WTC11 (cell line): Measurements from ENCODE around the gene RNF31. TPM values are rescaled to one million over a fixed set of nuclear protein-coding genes. Genes with fewer than 3 reads are reported as not detected.

Source experiments
- ATAC-seq: fragments of 200-7000 bp; cut with Tn5 transposase; 2 replicates; pipeline ENCODE4 v1.10.0; 2021; ENCODE audit warnings: mild to moderate bottlenecking, moderate library complexity
- CTCF ChIA-PET: fragments of 300-600 bp; sonication (Branson Sonifier 250); formaldehyde crosslinking; loops from one replicate; lab custom pipeline; 2021; ENCODE audit warnings: antibody characterized with exemption; lab: Charles Lee
- POLR2A ChIA-PET: fragments of 350-600 bp; sonication (Branson Sonifier 250); formaldehyde crosslinking; loops from one replicate; lab custom pipeline; 2021; ENCODE audit warnings: antibody characterized with exemption; lab: Charles Lee
- DNase-seq: peaks from one replicate; pipeline ENCODE4 v3.0.0; 2021; ENCODE audit warnings: low spot score
- H3K27ac Mint-ChIP-seq: 2 replicates; pipeline ENCODE4 v1.8.0; 2021; ENCODE audit warnings: mixed read lengths
- H3K27me3 Mint-ChIP-seq: 2 replicates; pipeline ENCODE4 v1.8.0; 2021; ENCODE audit warnings: low read depth, mild to moderate bottlenecking, moderate library complexity, mixed read lengths
- H3K36me3 Mint-ChIP-seq: 2 replicates; pipeline ENCODE4 v1.8.0; 2021; ENCODE audit warnings: mixed read lengths
- H3K4me1 Mint-ChIP-seq: 2 replicates; pipeline ENCODE4 v1.8.0; 2022; ENCODE audit warnings: mixed read lengths
- H3K4me3 Mint-ChIP-seq: 2 replicates; pipeline ENCODE4 v1.8.0; 2021; ENCODE audit warnings: mild to moderate bottlenecking, moderate library complexity, mixed read lengths
- H3K9me3 Mint-ChIP-seq: 2 replicates; pipeline ENCODE4 v1.8.0; 2021; ENCODE audit warnings: mixed read lengths
- ATF1 ChIP-seq: sonication (generic); formaldehyde crosslinking; IDR thresholded peaks from 2 replicates; pipeline ENCODE4 v1.8.1; 2023; ENCODE audit warnings: mild to moderate bottlenecking, moderate library complexity, missing genetic modification reagents
- ELF4 ChIP-seq: sonication (generic); formaldehyde crosslinking; IDR thresholded peaks from 2 replicates; pipeline ENCODE4 v1.8.1; 2022; ENCODE audit warnings: low read depth, mild to moderate bottlenecking, moderate library complexity, missing genetic modification reagents
- GTF2I ChIP-seq: fragments of 250-450 bp; sonication (Bioruptor Pico); conservative IDR thresholded peaks from 2 replicates; pipeline ENCODE4 v1.4.0; 2021; ENCODE audit warnings: mild to moderate bottlenecking
- ZNF219 ChIP-seq: sonication (generic); formaldehyde crosslinking; IDR thresholded peaks from 2 replicates; pipeline ENCODE4 v1.8.0; 2023; ENCODE audit warnings: missing genetic modification reagents, mild to moderate bottlenecking, borderline replicate concordance
- total RNA-seq: library from RNA; stranded (reverse); gene quantifications from 3 replicates; pipeline ENCODE4 v1.2.3, GENCODE V29; 2021
- TF ChIP-seq, protein P1 (sequence below): sonication (generic); formaldehyde crosslinking; conservative IDR thresholded peaks from 2 replicates; pipeline ENCODE4 v1.8.1; 2023; ENCODE audit warnings: mild to moderate bottlenecking, low read depth, missing genetic modification reagents, moderate library complexity
- TF ChIP-seq, protein P2 (sequence below): sonication (generic); formaldehyde crosslinking; IDR thresholded peaks from 2 replicates; pipeline ENCODE4 v1.8.1; 2023; ENCODE audit warnings: mild to moderate bottlenecking, missing genetic modification reagents, moderate library complexity
- TF ChIP-seq, protein P3 (sequence below): sonication (generic); formaldehyde crosslinking; IDR thresholded peaks from 2 replicates; pipeline ENCODE4 v1.8.1; 2023; ENCODE audit warnings: mild to moderate bottlenecking, moderate library complexity, missing genetic modification reagents
- TF ChIP-seq, protein P4 (sequence below): fragments of 250-450 bp; sonication (Bioruptor Pico); IDR thresholded peaks from 2 replicates; pipeline ENCODE4 v1.9.0; 2021; ENCODE audit warnings: moderate library complexity, mild to moderate bottlenecking, inconsistent platforms, borderline replicate concordance
- TF ChIP-seq, protein P5 (sequence below): sonication (generic); formaldehyde crosslinking; IDR thresholded peaks from 2 replicates; pipeline ENCODE4 v1.8.0; 2023; ENCODE audit warnings: missing genetic modification reagents
- TF ChIP-seq, protein P6 (sequence below): fragments of 200-600 bp; IDR thresholded peaks from 2 replicates; pipeline ENCODE4 v1.8.0; 2022; ENCODE audit warnings: antibody characterized with exemption
- TF ChIP-seq, protein P7 (sequence below): sonication (generic); formaldehyde crosslinking; IDR thresholded peaks from 2 replicates; pipeline ENCODE4 v1.8.0; 2023; ENCODE audit warnings: mild to moderate bottlenecking, missing genetic modification reagents

The RNF31 gene
- total RNA-seq, 1 experiment from 2014 or later = 86.2 TPM

DNA sequence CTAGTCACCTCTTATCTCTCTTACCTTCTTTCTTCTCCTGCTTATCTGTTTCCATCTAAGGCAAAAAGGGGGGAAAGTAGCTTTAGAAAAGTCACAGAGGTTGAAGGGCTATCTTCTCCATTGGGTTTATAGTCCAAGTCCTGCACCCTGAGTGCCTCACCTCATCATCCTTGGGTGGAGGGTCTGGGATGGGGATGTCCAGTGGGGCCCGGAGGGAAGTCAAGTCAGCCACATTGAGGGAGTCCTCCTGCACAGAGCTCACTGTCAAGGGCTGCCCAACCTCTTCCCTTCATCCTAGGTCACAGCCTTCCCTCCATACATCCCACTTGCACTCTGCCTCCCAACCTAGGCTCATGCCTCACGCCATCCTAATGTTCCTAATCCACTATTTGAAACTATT, 2.1 kb upstream of the RNF31 start:
- TF ChIP-seq, protein P1, sequence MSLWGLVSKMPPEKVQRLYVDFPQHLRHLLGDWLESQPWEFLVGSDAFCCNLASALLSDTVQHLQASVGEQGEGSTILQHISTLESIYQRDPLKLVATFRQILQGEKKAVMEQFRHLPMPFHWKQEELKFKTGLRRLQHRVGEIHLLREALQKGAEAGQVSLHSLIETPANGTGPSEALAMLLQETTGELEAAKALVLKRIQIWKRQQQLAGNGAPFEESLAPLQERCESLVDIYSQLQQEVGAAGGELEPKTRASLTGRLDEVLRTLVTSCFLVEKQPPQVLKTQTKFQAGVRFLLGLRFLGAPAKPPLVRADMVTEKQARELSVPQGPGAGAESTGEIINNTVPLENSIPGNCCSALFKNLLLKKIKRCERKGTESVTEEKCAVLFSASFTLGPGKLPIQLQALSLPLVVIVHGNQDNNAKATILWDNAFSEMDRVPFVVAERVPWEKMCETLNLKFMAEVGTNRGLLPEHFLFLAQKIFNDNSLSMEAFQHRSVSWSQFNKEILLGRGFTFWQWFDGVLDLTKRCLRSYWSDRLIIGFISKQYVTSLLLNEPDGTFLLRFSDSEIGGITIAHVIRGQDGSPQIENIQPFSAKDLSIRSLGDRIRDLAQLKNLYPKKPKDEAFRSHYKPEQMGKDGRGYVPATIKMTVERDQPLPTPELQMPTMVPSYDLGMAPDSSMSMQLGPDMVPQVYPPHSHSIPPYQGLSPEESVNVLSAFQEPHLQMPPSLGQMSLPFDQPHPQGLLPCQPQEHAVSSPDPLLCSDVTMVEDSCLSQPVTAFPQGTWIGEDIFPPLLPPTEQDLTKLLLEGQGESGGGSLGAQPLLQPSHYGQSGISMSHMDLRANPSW = no peak
- TF ChIP-seq ELF4 (CRISPR knock-in tag) = no peak
- TF ChIP-seq, protein P2, sequence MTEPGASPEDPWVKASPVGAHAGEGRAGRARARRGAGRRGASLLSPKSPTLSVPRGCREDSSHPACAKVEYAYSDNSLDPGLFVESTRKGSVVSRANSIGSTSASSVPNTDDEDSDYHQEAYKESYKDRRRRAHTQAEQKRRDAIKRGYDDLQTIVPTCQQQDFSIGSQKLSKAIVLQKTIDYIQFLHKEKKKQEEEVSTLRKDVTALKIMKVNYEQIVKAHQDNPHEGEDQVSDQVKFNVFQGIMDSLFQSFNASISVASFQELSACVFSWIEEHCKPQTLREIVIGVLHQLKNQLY (CRISPR knock-in tag) = no peak
- no peak for TF ChIP-seq ATF1 (CRISPR knock-in tag)
- TF ChIP-seq, protein P3, sequence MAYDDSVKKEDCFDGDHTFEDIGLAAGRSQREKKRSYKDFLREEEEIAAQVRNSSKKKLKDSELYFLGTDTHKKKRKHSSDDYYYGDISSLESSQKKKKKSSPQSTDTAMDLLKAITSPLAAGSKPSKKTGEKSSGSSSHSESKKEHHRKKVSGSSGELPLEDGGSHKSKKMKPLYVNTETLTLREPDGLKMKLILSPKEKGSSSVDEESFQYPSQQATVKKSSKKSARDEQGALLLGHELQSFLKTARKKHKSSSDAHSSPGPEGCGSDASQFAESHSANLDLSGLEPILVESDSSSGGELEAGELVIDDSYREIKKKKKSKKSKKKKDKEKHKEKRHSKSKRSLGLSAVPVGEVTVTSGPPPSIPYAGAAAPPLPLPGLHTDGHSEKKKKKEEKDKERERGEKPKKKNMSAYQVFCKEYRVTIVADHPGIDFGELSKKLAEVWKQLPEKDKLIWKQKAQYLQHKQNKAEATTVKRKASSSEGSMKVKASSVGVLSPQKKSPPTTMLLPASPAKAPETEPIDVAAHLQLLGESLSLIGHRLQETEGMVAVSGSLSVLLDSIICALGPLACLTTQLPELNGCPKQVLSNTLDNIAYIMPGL = no peak
- TF ChIP-seq, protein P4, sequence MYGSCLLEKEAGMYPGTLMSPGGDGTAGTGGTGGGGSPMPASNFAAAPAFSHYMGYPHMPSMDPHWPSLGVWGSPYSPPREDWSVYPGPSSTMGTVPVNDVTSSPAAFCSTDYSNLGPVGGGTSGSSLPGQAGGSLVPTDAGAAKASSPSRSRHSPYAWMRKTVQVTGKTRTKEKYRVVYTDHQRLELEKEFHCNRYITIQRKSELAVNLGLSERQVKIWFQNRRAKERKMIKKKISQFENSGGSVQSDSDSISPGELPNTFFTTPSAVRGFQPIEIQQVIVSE (CRISPR knock-in tag) = no peak
- TF ChIP-seq, protein P5, sequence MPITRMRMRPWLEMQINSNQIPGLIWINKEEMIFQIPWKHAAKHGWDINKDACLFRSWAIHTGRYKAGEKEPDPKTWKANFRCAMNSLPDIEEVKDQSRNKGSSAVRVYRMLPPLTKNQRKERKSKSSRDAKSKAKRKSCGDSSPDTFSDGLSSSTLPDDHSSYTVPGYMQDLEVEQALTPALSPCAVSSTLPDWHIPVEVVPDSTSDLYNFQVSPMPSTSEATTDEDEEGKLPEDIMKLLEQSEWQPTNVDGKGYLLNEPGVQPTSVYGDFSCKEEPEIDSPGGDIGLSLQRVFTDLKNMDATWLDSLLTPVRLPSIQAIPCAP (CRISPR knock-in tag) = no peak
- TF ChIP-seq, protein P6, sequence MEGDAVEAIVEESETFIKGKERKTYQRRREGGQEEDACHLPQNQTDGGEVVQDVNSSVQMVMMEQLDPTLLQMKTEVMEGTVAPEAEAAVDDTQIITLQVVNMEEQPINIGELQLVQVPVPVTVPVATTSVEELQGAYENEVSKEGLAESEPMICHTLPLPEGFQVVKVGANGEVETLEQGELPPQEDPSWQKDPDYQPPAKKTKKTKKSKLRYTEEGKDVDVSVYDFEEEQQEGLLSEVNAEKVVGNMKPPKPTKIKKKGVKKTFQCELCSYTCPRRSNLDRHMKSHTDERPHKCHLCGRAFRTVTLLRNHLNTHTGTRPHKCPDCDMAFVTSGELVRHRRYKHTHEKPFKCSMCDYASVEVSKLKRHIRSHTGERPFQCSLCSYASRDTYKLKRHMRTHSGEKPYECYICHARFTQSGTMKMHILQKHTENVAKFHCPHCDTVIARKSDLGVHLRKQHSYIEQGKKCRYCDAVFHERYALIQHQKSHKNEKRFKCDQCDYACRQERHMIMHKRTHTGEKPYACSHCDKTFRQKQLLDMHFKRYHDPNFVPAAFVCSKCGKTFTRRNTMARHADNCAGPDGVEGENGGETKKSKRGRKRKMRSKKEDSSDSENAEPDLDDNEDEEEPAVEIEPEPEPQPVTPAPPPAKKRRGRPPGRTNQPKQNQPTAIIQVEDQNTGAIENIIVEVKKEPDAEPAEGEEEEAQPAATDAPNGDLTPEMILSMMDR = no peak
- TF ChIP-seq, protein P7, sequence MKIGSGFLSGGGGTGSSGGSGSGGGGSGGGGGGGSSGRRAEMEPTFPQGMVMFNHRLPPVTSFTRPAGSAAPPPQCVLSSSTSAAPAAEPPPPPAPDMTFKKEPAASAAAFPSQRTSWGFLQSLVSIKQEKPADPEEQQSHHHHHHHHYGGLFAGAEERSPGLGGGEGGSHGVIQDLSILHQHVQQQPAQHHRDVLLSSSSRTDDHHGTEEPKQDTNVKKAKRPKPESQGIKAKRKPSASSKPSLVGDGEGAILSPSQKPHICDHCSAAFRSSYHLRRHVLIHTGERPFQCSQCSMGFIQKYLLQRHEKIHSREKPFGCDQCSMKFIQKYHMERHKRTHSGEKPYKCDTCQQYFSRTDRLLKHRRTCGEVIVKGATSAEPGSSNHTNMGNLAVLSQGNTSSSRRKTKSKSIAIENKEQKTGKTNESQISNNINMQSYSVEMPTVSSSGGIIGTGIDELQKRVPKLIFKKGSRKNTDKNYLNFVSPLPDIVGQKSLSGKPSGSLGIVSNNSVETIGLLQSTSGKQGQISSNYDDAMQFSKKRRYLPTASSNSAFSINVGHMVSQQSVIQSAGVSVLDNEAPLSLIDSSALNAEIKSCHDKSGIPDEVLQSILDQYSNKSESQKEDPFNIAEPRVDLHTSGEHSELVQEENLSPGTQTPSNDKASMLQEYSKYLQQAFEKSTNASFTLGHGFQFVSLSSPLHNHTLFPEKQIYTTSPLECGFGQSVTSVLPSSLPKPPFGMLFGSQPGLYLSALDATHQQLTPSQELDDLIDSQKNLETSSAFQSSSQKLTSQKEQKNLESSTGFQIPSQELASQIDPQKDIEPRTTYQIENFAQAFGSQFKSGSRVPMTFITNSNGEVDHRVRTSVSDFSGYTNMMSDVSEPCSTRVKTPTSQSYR (CRISPR knock-in tag) = no peak
- TF ChIP-seq ZNF219 (CRISPR knock-in tag) = no peak
- TF ChIP-seq GTF2I (CRISPR knock-in tag) = no peak
- DNase-seq (no peak), ATAC-seq (no peak)
- no peaks in the 10 kb centered on the region for H3K9me3 Mint-ChIP-seq
- POLR2A ChIA-PET = interaction anchor here (1.8 to 3.3 kb wide), 2 partner anchors 31 to 63 kb away, joined by 9 to 24 read pairs; partner anchors contain the start of genes DCAF11 and NRL
- H3K4me3 Mint-ChIP-seq = peak overlapping the region; percentile 99
- H3K36me3 Mint-ChIP-seq = peaks cover 29% of the 10 kb centered on the region
- CTCF ChIA-PET = interaction anchor here (1.4 to 4.1 kb wide), 3 partner anchors 16 to 126 kb away, joined by 4 to 55 read pairs (median 12); partner anchors contain the start of gene IRF9
- H3K27ac Mint-ChIP-seq = no peak overlapping the region
- H3K4me1 Mint-ChIP-seq = peaks cover 24% of the 10 kb centered on the region
- H3K27me3 Mint-ChIP-seq = no peaks in the 10 kb centered on the region
